Breast epithelium (tissue), 4 donors: ENCODE data around the gene SPHK2. TPM values are rescaled to one million over a fixed set of nuclear protein-coding genes. Genes with fewer than 3 reads are reported as not detected.

Experiments
- DNase-seq, 2 donors: peaks; one replicate each; pipeline ENCODE4 v3.0.0-alpha.2; 2019; ENCODE audit warnings: low spot score in 2 of 2
- H3K27ac ChIP-seq, 2 donors: fragments of 200-600 bp; sonication (generic) in 1 of 2; one replicate each; pipeline ENCODE4 v1.5.1; 2016 to 2019; ENCODE audit warnings: mild to moderate bottlenecking in 1 of 2
- H3K27me3 ChIP-seq, 2 donors: fragments of 200-600 bp; sonication (generic) in 1 of 2; one replicate each; pipeline versions ENCODE4 v1.5.1 to v1.6.0; 2017 to 2019; ENCODE audit warnings: control low read depth in 1 of 2, mild to moderate bottlenecking in 1 of 2
- H3K36me3 ChIP-seq: fragments of 200-600 bp; one replicate; pipeline ENCODE4 v1.5.1; 2019
- H3K4me1 ChIP-seq, 2 donors: fragments of 200-600 bp; sonication (generic); one replicate each; pipeline ENCODE4 v1.5.1; 2016 to 2019; ENCODE audit warnings: control low read depth in 1 of 2
- H3K4me3 ChIP-seq, 3 donors: fragments of 200-600 bp; sonication (generic); 1 replicate in 2 of 3; 2 replicates in 1 of 3; pipeline ENCODE4 v1.5.1; 2016 to 2019; ENCODE audit warnings: mild to moderate bottlenecking in 3 of 3, moderate library complexity in 2 of 3
- H3K9me3 ChIP-seq, 2 donors: fragments of 200-600 bp; sonication (generic) in 1 of 2; one replicate each; pipeline ENCODE4 v1.5.1; 2016 to 2019; ENCODE audit warnings: control low read depth in 1 of 2
- POLR2A ChIP-seq: fragments of 450-650 bp; IDR thresholded peaks from one replicate; pipeline ENCODE4 v1.6.1; 2016; ENCODE audit warnings: antibody characterized with exemption, mild to moderate bottlenecking, moderate library complexity
- POLR2AphosphoS5 ChIP-seq, 3 donors: sonication (generic); formaldehyde crosslinking; IDR thresholded peaks; one replicate each; pipeline ENCODE4 v1.6.1; 2017; ENCODE audit warnings: antibody characterized with exemption in 3 of 3
- intact Hi-C: fragments of 100-400 bp; cut with DNase I; formaldehyde crosslinking; loops from one replicate; pipeline ENCODE4 v1.15.1; 2023; ENCODE audit warnings: low total_unique reads
- total RNA-seq, 3 donors: library from RNA; depleted of rRNA; stranded (reverse); fragments of >200 nt; gene quantifications; one replicate each; pipeline ENCODE4 v1.1.0, GENCODE V29; 2016
- TF ChIP-seq, protein P1 (sequence below), 3 donors: fragments of 450-650 bp; IDR thresholded peaks; one replicate each; pipeline ENCODE4 v1.5.1; 2016 to 2017; ENCODE audit warnings: antibody characterized with exemption in 3 of 3, mild to moderate bottlenecking in 3 of 3, moderate library complexity in 3 of 3

Gene SPHK2
- total RNA-seq, 3 donors from 2014 or later, result 7.4 to 10.8 (median 10.5) TPM

DNA sequence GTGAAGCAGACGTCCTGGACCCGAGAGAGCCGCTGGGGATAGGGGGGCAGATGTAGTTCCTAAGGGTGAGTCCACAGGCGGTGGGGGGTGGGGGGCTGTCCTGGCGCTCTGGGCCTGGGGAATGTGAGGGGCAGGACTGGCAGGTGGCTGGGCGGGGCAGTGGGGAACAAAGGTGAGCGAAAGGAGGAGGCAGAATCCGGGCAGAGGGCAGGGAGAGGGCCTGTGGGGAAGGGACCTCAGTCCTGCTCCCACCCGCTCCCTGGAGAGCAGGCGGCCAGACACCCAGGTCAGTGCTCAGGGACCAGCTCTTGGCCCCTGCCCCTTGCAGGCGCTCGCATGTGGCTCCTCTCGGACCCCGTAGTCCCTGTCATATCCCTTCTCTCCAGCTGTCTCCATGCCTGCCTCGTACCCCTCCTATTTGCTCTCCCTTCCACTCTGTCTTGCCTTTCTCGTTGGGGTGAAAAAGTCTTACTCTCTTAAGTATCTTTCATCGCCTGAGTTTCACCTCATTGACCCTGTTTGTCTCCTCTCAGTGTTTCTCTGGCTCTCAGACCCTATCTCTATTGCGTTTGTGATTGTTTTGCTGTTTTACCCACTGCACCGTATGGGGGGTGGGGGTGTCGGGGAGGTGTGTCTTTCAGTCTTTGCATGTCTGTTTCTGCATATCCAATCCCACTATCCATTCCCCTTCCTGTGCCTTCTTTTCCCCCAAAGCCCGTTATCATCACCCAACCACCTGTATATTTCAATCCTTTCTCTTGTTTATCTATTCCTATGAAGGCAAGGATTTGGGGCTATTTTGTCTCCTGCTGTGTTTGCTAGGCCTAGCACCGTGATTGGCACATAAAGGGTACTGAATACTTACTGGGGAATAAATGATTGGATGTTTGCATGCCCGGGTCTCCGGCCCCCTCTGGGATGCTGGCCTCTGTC lies 5.8 kb downstream of the SPHK2 start:
- no peaks in the 10 kb centered on the region for H3K36me3 ChIP-seq
- H3K9me3 ChIP-seq, result no peaks in the 10 kb centered on the region
- peaks cover 0 to 6% of the 10 kb centered on the region in 2 donors for H3K4me1 ChIP-seq
- H3K27ac ChIP-seq, result peak overlapping the region; percentile 73 to 82
- TF ChIP-seq POLR2AphosphoS5 (IDR thresholded peaks at IDR 0.05), result no peak
- TF ChIP-seq, protein P1, sequence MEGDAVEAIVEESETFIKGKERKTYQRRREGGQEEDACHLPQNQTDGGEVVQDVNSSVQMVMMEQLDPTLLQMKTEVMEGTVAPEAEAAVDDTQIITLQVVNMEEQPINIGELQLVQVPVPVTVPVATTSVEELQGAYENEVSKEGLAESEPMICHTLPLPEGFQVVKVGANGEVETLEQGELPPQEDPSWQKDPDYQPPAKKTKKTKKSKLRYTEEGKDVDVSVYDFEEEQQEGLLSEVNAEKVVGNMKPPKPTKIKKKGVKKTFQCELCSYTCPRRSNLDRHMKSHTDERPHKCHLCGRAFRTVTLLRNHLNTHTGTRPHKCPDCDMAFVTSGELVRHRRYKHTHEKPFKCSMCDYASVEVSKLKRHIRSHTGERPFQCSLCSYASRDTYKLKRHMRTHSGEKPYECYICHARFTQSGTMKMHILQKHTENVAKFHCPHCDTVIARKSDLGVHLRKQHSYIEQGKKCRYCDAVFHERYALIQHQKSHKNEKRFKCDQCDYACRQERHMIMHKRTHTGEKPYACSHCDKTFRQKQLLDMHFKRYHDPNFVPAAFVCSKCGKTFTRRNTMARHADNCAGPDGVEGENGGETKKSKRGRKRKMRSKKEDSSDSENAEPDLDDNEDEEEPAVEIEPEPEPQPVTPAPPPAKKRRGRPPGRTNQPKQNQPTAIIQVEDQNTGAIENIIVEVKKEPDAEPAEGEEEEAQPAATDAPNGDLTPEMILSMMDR (IDR thresholded peaks at IDR 0.05), result no peak
- TF ChIP-seq POLR2A, result no peak
- no peak for DNase-seq
- H3K4me3 ChIP-seq, result peak overlapping the region; percentile 34 to 65 (median 50)
- no peaks in the 10 kb centered on the region for H3K27me3 ChIP-seq
- intact Hi-C loops, result no loop called here

DNA sequence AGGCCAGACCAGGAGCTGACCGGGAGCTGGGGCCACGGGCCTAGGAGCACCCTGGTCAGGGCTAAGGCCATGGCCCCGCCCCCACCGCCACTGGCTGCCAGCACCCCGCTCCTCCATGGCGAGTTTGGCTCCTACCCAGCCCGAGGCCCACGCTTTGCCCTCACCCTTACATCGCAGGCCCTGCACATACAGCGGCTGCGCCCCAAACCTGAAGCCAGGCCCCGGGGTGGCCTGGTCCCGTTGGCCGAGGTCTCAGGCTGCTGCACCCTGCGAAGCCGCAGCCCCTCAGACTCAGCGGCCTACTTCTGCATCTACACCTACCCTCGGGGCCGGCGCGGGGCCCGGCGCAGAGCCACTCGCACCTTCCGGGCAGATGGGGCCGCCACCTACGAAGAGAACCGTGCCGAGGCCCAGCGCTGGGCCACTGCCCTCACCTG lies 6.6 kb downstream of the SPHK2 start:
- peaks cover 0 to 6% of the 10 kb centered on the region in 2 donors for H3K4me1 ChIP-seq
- H3K4me3 ChIP-seq, result no peak overlapping the region
- no peaks in the 10 kb centered on the region for H3K9me3 ChIP-seq
- TF ChIP-seq POLR2AphosphoS5 (IDR thresholded peaks at IDR 0.05) (no peak), POLR2A (no peak)
- peak overlapping the region; percentile 19 to 45 for H3K27ac ChIP-seq
- DNase-seq, result no peak
- H3K36me3 ChIP-seq, result no peaks in the 10 kb centered on the region
- H3K27me3 ChIP-seq, result no peaks in the 10 kb centered on the region
- intact Hi-C loops, result no loop called here

DNA sequence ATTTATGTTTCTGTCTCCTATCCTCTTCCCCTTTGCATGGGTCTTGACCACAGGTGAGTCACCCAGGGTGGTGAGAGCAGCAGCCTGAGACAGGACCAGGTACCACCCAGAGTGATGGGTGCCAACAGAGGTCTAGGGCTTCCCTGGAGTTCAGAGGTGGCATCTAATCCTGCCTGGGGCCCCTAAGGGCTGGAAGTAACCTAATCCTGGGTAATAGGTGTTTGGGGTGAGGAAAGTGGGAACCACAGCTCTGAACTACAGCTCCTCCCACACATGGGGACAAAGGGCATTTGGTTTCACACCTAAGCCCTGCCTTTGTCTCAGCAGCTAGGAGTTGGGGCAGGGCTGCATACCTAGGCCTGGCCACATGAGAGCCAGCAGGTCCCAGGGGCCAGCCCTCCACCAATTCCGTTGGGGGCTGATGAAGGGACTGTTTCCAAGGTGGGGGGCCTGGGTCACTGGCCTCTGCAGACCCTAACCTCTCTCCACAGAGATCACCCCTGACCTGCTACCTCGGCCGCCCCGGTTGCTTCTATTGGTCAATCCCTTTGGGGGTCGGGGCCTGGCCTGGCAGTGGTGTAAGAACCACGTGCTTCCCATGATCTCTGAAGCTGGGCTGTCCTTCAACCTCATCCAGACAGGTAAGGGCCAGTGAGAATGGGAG lies 8.0 kb downstream of the SPHK2 start:
- intact Hi-C loops, result no loop called here
- Histone ChIP-seq H3K36me3 (no peaks in the 10 kb centered on the region), H3K4me3 (no peak overlapping the region), H3K4me1 (peaks cover 0 to 6% of the 10 kb centered on the region in 2 donors), H3K27ac (peak overlapping the region in 1 of 2 donors; percentile 2), H3K27me3 (no peaks in the 10 kb centered on the region), H3K9me3 (no peaks in the 10 kb centered on the region)
- TF ChIP-seq POLR2AphosphoS5 (IDR thresholded peaks at IDR 0.05) (no peak), POLR2A (no peak)
- TF ChIP-seq, protein P1 (IDR thresholded peaks at IDR 0.05), result no peak
- no peak for DNase-seq

DNA sequence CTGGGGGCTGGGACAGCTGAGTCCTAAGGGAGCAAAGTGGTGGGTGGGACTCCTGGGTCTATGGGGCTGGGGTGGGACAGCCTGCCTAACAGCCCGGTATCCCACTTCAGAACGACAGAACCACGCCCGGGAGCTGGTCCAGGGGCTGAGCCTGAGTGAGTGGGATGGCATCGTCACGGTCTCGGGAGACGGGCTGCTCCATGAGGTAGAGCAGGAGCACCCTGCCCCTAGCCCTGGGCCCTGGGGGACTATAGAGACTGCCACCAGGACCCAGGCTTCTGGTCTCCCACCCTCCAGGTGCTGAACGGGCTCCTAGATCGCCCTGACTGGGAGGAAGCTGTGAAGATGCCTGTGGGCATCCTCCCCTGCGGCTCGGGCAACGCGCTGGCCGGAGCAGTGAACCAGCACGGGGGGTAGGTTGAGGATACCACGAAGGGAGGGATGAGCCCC lies 8.6 kb downstream of the SPHK2 start:
- peak overlapping the region; percentile 2 to 64 for H3K27ac ChIP-seq
- no peaks in the 10 kb centered on the region for H3K9me3 ChIP-seq
- peaks cover 0 to 6% of the 10 kb centered on the region in 2 donors for H3K4me1 ChIP-seq
- H3K27me3 ChIP-seq, result no peaks in the 10 kb centered on the region
- no peaks in the 10 kb centered on the region for H3K36me3 ChIP-seq
- intact Hi-C loops, result no loop called here
- no peak for TF ChIP-seq POLR2AphosphoS5 (IDR thresholded peaks at IDR 0.05)
- TF ChIP-seq, protein P1 (IDR thresholded peaks at IDR 0.05), result no peak
- no peak for TF ChIP-seq POLR2A
- DNase-seq, result no peak
- no peak overlapping the region for H3K4me3 ChIP-seq

DNA sequence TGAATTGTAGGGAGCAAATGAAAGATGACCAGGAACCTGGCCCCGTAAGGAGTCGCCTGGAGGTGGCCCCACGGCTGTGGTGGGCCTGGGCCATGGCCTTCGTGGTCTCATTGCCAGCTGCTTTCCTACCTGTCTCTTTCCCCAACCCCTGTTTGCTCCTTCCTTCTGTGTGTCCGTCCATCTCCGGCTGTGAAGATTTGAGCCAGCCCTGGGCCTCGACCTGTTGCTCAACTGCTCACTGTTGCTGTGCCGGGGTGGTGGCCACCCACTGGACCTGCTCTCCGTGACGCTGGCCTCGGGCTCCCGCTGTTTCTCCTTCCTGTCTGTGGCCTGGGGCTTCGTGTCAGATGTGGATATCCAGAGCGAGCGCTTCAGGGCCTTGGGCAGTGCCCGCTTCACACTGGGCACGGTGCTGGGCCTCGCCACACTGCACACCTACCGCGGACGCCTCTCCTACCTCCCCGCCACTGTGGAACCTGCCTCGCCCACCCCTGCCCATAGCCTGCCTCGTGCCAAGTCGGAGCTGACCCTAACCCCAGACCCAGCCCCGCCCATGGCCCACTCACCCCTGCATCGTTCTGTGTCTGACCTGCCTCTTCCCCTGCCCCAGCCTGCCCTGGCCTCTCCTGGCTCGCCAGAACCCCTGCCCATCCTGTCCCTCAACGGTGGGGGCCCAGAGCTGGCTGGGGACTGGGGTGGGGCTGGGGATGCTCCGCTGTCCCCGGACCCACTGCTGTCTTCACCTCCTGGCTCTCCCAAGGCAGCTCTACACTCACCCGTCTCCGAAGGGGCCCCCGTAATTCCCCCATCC lies 9.4 kb downstream of the SPHK2 start:
- TF ChIP-seq, protein P1 (IDR thresholded peaks at IDR 0.05), result no peak
- TF ChIP-seq POLR2AphosphoS5 (IDR thresholded peaks at IDR 0.05), result no peak
- no peak for TF ChIP-seq POLR2A
- peaks cover 0 to 4% of the 10 kb centered on the region in 2 donors for H3K4me1 ChIP-seq
- H3K36me3 ChIP-seq, result no peaks in the 10 kb centered on the region
- peak overlapping the region in 1 of 2 donors; percentile 64 for H3K27ac ChIP-seq
- H3K9me3 ChIP-seq, result no peaks in the 10 kb centered on the region
- H3K4me3 ChIP-seq, result no peak overlapping the region
- no peaks in the 10 kb centered on the region for H3K27me3 ChIP-seq
- DNase-seq, result no peak
- intact Hi-C loops, result no loop called here
